GM12878 (cell line): ENCODE measurements around the gene SLC13A3.

Experiments used
- PBX3 ChIP-seq: IDR thresholded peaks from 2 replicates; pipeline ENCODE4 v1.6.1; 2011; ENCODE audit warnings: mild to moderate bottlenecking, low read depth, low read length, moderate library complexity; ENCODE audit not compliant: insufficient replicate concordance
- TF ChIP-seq, protein P1 (sequence below), 3 experiments: IDR thresholded peaks in 2 of 3; conservative IDR thresholded peaks in 1 of 3; 2 replicates each; pipeline ENCODE4 v1.5.1; 2011; ENCODE audit warnings: low read depth in 3 of 3, low read length in 3 of 3, mild to moderate bottlenecking in 3 of 3, control low read depth in 2 of 3, moderate library complexity in 2 of 3, inconsistent platforms in 1 of 3, mixed read lengths in 1 of 3; ENCODE audit not compliant: control insufficient read depth in 2 of 3, insufficient read depth in 1 of 3; ENCODE audit errors: extremely low read depth in 1 of 3

GRCh38 chr20:46652699-46653098 lies 1.4 kb upstream of the SLC13A3 start:
- TF ChIP-seq PBX3 = no peak
- TF ChIP-seq, protein P1, sequence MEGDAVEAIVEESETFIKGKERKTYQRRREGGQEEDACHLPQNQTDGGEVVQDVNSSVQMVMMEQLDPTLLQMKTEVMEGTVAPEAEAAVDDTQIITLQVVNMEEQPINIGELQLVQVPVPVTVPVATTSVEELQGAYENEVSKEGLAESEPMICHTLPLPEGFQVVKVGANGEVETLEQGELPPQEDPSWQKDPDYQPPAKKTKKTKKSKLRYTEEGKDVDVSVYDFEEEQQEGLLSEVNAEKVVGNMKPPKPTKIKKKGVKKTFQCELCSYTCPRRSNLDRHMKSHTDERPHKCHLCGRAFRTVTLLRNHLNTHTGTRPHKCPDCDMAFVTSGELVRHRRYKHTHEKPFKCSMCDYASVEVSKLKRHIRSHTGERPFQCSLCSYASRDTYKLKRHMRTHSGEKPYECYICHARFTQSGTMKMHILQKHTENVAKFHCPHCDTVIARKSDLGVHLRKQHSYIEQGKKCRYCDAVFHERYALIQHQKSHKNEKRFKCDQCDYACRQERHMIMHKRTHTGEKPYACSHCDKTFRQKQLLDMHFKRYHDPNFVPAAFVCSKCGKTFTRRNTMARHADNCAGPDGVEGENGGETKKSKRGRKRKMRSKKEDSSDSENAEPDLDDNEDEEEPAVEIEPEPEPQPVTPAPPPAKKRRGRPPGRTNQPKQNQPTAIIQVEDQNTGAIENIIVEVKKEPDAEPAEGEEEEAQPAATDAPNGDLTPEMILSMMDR (IDR thresholded peaks at IDR 0.05 in 2 of 3, conservative IDR thresholded peaks at IDR 0.05 in 1 of 3; ENCODE audit: control insufficient read depth in 2 of 3, extremely low read depth in 1 of 3, insufficient read depth in 1 of 3, low read depth in 3 of 3, low read length in 3 of 3) = no peak
